NCI-H82 treated with DMSO at 0.1 percent for 48 hours (cell line): ENCODE data around the gene ENTHD1.
A peak's percentile ranks its signal among the peaks of the same experiment; 100 is the strongest.
"Not testable (repeated sequence)": the region's sequence is repeated elsewhere in the genome, so short reads cannot be mapped to it uniquely, and the experiment has no call there.

ENCODE experiments used
- DNase-seq: peaks from one replicate; lab custom pipeline; 2025; ENCODE audit not compliant: unreplicated experiment; lab: John Stamatoyannopoulos, UW

Gene ENTHD1

DNA sequence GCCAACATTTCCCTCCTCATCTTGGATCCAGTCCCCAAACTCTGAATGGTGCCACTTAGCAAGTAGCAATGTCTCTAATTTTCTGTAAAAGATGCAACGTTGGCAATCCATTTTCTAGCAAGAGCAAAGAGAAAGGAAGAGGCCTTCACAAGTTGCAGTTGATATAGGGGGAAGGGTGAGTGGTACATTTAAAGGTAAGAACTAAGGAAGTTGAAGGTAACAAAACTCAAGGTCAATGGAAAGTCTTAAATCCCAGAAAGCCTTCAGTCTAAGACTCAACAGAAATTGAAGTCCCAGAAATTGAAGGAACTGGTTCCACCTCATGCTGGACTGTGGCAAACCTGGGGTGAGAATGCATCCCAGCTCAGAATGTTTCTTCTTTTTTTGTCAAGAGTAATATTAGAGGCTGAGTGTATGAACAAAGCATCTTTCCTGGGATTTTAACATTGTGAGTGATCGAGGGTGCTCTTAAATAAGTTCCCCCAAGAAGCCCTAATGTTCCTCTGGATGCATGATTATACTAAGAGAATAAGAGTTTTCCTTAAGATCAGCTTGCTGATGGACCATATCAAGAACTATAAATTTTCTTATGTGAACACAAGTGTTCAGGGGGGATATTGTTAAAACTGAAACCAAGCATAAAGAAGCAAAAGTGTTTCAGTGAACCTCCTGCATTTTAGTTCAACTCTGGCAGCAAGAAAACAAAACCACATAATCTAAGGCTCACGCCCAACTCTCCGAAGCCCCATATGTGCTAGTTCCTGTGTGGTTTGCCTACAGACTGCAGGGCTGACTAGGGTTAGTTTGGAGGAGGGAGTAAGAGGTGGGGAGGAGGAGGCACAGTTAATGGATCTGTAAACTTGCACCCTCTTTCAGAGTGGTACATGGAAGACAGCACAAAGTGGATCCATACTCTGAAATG lies 7.0 kb upstream of the ENTHD1 start, which contains the start of gene GRAP2:
Gene GRAP2, plus strand, starts transcription at position 779 of the 922 bp plus-strand sequence. CDS start 46,023 bp downstream, outside the sequence.
- DNase-seq = no peak

DNA sequence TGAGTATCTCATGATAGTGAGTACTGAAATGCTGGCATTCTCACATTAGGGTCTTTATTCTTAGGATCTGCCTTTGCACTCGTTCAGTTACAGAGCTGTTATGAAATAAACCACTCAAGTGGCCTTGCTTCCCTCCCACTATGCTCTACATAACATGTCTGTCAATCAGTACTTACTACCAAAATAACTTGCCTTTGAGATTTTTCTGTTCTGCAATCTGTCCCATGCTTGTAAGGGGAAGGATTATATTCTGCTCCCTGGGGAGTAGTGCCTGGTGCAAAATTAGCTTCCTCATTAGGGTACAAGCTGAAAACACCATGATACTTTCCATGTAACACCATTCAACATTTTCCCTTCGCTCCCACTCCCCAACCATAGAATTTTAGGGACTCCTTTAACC lies 5.4 kb upstream of the ENTHD1 start:
- DNase-seq = peak; percentile 27

DNA sequence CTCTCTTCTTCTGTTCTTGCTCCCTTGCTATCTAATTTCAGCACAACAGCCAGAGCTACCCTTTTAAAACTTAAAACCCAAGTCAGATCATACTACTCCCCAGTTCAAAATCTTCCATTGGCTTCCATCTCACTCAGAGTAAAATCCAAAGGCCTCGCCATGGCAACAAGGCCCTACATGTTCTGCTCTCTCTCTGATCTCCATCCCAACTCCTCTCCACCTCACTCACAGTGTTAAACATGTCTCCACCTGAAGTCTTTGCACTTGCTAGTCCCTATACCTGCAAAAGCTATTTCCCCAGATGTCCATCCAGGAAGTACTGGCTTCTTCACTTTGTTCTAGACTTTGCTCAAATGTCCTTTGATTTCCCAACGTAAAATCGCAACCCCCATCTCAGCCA lies 4.3 kb upstream of the ENTHD1 start:
- DNase-seq = no peak

DNA sequence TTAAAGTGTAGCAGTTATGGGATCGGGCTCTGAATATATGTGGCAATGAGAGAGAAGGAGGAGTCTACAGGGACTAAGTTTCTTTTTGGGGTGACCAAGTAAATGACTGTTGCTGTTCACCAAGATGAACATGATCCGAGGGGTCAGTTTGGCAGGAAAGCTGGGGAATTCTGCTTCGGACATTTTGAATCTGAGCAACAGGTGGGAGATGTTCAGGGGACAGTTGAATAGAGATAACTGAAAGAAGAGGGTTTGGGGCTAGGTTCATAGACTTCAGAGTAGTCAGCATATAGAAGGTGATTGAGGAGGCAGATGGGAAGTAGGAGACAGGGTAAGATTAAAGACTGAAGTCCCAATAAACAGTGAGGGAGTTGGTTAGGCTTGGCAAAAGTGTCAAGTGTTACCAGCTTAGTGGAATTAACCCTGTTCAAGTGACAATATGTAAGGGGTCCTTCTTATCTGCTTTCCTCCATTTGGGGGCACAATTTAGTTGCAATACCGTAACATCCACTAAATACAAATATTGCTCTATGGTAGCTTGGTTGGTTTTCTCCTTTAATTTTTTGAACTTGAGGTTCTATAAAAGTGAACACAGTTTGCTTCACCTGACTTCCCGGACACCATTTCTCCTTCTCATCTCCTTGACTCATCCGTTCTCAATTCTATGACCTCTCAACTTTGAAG lies 2.9 kb upstream of the ENTHD1 start:
- DNase-seq = no peak

DNA sequence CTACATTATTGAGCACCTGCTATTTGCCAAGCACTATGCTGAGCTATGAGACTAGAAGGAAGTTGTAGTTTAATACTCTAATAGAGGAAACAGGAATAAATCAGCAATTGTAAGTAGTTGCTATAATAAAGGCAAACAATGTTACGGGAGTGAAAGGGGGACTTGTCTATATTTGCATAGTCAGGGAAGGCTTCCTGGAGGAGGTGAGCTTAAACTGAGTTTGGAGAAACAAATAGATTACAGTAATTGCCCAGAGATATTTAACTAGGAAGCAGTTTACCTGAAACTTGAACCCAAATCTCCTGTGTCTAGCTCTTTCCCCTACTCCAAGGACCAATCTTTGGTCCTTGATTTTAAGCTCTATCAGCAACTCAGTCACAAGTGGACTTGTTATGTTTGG lies 2.1 kb upstream of the ENTHD1 start:
- DNase-seq = no peak

DNA sequence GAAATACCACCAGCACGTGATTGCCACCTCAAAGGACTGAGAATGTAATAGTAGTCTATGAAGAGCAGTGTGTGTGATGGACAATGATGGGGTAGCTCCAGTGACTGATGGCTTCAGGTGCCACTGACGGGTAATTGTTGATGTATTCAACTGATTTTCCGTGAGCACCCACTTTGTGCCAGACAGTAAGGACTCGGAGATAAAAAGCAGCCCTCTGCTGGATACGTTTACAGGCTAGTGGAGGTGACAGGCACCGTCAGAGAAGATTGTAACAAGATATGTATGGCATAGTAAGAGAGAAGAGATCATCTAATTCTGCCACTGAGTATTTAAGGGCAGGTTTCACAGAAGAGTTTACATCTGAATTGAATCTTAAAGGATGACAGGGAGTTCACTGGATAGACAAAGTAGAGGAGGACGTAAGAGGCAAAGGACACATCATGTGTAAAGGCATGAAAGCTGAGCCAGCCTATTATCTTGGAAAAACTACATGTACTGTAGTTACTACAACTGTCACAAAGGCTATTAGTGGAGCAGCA lies 1.1 kb upstream of the ENTHD1 start:
- DNase-seq = no peak

DNA sequence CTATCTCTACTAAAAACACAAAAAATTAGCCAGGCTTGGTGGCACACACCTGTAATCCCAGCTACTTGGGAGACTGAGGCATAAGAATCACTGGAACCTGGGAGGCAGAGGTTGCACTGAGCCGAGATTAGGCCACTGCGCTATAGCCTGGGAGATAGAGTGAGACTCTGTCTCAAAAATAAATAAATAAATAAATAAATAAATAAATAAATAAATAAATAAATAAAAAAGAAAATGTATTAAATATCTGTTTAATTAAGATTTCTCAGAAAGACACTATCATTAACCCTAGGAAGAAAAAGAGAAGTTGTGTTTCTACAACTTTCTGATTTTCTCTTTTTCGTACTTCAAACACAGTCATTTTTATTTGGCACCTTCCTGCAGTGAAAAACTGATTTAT lies 3.6 kb downstream of the ENTHD1 start:
- DNase-seq = not testable (repeated sequence)

DNA sequence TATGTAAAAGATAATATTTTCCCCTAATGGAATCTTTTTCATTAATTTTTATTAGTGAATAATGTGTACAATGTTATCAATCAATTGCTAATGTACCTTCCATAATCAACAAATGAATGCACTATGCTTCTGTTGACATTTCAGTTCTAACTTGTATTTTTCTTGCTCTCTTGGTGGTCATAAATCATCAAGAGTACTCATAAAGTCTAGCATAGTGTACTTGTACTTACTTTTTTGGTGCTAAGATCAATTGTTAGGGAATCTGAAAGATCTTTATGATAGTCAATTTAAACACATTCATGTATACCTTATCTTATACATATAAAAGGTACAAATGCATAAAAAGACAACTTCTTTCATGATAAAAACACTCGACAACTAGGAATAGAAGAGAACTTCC lies 10.5 kb downstream of the ENTHD1 start:
- DNase-seq = no peak

DNA sequence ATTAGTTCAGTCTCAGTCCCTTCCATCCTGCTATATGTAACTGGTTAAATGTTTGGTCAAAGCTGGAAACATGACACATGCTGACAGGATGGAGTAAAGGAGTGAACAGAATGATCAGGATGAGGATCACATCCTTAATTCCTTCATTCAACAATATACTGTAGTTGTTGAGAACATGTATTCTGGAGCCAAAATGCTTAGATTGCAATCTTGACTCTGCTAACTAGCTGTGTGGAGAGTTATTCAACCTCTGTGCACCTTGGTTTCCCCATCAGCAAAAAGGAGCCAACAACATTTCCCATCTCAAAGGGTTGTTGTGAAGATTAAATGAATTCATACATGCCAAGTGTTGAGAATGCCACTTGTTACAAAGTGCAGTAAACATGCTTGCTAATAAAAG lies 12.8 kb downstream of the ENTHD1 start:
- DNase-seq = no peak

DNA sequence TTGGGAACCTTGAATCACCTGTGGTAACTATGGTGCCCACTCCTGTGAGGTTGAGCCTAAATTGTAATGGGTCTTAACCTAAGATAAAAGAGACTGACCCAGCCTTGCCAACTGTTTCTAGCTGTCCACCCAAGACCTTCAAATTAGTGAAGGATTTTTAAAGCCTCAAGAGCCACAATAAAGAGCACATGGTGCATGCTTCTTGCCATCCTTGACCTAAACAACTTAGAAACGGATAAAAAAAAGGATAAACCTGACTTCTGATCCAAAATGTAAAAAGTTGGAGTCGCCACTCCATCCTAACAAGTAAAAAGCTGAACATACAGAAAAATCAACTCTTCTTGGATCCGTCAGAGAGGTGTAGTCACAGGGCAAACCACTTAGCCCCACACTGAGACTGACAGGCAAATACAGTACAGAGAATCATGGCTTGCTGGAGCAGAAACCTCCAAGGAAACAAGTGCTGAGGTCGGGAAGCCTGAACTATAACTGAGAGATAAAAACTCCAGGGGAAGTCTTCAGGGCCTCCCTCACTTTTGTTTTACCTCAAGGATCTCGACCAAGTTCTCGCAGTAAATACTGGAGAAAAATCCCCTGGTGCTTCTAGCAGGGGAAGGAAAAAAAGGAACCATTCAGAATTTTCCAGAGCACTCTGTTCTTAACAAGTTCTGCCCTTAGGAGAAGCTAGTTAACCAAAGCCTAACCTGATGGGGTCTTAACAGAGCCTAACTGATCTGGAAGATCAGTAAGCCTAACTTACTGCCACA lies 16.3 kb downstream of the ENTHD1 start:
- no peak for DNase-seq

DNA sequence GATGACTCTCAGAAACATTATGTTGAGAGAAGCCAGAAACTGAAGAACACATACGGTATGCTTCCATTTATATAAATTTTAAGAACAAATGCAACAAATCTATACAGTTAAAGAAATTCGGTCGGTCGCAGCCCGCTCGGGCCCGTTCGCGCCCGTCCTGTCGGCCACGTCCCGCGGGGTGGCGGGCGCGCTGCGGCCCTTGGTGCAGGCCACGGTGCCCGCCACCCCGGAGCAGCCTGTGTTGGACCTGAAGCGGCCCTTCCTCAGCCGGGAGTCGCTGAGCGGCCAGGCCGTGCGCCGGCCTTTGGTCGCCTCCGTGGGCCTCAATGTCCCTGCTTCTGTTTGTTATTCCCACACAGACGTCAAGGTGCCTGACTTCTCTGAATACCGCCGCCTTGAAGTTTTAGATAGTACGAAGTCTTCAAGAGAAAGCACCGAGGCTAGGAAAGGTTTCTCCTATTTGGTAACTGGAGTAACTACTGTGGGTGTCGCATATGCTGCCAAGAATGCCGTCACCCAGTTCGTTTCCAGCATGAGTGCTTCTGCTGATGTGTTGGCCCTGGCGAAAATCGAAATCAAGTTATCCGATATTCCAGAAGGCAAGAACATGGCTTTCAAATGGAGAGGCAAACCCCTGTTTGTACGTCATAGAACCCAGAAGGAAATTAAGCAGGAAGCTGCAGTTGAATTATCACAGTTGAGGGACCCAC lies 18.2 kb downstream of the ENTHD1 start:
- not testable (repeated sequence) for DNase-seq

DNA sequence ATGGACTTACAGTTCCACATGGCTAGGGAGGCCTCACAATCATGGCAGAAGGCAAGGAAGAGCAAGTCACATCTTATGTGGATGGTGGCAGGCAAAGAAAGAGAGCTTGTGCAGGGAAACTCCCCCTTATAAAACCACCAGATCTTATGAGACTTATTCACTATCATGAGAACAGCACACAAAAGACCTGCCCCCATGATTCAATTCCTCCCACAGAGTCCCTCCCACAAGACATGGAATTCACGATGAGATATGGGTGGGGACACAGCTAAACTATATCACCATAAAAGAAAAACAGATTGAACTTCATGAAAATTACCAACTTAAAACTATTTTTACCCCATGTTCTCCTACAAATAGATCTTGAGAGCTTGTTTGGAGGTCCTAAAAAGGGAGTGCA lies 19.6 kb downstream of the ENTHD1 start:
- DNase-seq = no peak

DNA sequence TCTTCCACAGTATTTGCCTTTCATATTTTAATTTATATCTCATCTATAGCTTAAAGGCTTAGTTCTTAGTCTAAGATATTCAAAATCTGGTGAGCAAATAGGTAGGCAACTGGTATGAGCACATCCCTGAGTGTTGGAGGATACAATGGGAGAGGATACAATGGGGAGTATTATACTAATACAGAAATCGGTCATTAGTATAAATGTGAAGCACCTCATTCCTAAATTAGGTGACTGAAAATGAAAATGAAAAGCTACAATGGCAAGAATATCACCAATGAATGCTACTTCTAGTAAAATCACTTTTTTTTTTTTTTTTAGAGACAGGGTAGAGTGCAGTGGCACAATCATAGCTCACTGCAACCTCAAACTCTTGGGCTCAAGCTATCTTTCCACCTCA lies 21.0 kb downstream of the ENTHD1 start:
- DNase-seq = no peak

DNA sequence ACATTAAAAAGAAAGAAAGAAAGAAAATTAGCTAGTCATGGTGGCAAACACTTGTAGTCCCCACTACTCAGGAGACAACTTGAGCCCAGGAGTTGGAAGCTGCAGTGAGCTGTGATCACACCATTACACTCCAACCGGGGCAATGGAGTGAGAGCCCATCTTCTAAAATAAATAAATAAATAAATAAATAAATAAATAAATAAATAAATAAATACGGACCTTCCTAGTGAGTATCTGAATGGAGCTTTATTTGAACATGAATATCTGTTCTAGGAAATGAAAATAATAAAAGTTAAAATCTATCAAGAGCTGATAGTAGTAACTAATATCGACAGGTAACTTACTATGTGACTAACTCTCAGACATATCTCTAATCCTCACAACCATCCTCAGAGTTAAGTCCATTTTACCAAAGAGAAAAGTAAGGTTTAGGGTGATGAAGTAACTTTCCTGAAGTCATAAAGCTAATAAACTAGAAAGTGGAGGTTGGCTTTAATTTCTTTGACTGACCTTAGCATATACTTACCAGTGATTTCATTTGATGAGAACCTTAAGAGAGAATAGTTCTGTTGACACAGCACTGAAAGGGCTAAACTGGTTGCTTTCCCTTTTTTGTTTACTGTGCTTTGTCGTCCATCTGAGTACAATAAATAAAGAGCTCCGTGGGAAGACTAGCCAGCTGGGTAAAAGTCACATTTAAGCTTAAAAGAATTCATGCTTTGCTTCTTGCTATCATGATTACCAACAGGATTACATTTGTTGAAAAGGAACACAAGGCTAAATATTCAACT lies 22.4 kb downstream of the ENTHD1 start:
- no peak for DNase-seq

DNA sequence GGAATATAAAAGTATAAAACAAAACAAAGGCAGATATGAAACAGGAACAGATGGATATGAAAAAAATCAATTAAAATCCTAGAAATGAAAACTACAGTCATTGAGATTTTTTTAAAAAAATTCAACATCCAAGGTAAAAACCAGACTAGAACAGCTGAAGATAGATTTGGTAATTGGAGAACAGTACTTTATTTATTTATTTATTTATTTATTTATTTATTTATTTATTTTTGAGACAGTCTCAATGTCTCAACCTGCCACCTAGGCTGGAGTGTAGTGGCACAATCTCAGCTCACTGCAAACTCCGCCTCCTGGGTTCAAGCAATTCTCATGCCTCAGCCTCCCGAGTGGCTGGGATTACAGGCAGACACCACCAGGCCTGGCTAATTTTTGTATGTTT lies 23.8 kb downstream of the ENTHD1 start:
- not testable (repeated sequence) for DNase-seq

DNA sequence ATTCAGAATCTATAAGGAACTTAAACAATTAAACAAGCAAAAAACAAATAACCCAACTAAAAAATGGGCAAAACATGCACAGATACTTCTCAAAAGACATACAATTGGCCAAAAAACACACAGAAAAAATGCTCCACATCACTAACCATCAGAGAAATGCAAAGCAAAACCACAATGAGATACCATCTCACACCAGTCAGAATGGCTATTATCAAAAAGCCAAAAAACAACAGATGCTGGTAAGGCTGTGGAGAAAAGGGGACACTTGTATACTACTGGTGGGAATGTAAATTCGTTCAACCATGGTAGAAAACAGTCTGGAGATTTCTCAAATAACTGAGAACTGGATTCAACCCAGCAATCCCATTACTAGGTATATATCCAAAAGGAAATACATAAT lies 24.8 kb downstream of the ENTHD1 start:
- no peak for DNase-seq

DNA sequence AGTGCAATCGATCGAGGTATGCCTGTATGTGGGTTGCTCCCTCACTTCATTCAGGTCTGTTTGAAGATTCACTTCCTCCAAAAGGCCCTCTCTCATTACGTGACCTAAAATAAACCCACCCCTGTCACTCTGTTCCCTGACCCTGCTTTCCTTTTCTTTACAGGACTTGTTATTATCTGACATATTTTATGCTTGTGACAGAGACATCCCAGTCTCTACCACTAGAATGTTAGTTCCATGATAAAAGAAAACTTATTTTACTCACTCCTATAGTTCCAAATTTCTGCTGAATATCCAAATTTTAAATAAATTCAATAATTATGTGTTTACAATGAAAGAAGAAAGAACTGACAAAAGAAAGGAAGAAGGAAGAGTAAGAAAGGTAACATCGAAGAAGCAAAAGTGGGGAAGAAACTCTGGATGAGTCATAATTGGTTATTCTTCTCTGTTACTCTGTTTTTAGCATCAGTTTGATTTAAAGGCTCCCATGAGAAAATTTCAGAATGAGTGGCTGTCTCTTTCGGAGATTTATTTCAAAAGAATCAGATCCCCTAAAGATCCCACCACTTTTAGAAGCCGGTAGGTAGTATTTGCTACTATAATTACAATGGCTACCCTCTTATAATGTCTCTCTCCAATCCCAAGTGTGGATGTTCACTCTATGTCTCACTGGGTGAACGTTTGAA lies 33.5 kb downstream of the ENTHD1 start:
- no peak for DNase-seq

DNA sequence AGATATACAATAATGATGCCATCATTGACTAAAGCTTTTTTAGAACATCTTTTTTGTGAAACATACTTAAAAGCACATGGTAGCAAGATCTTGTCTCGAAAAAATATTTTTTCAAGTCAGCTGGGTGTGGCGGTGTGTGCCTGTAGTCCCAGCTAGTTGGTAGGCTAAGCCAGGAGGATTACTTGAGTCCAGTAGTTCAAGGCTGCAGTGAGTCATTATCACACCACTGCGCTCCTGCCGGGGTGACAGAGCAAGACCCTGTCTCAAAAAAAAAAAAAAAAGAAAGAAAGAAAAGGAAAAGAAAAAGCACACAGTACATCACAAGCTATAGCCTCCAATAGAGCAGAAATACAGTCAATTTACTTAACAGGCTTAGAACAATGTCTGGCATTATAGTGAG lies 37.0 kb downstream of the ENTHD1 start:
- DNase-seq = no peak

DNA sequence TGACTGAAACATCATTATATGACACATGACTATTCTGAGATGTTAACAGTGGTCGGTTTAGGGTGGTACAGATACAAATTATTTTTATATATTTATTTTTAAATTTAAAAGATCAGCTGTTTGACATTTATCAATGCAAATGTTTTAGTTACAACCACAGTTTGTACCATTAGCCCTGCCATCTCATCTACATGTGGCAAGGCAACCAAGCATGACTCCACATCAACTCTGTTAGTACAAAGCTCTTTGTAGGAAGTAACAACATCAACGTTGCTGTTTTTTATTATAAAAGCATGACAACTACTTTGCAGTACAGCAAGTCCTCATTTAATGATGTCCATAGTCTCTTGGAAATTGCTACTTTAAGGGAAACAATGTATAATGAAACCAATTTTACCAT lies 40.8 kb downstream of the ENTHD1 start:
- DNase-seq = no peak
